Neural progenitor cell (in vitro differentiated cells): Measurements from ENCODE around the gene GUCY1B1.

ENCODE experiments used
- EZH2 ChIP-seq: fragments of 200-600 bp; sonication (generic); IDR thresholded peaks from 2 replicates; pipeline ENCODE4 v1.6.1; 2017; ENCODE audit warnings: antibody characterized with exemption, mild to moderate bottlenecking, moderate library complexity
- EZH2phosphoT487 ChIP-seq: fragments of 200-600 bp; sonication (generic); IDR thresholded peaks from 2 replicates; pipeline ENCODE4 v1.6.1; 2017; ENCODE audit warnings: antibody characterized with exemption
- TF ChIP-seq, protein P1 (sequence below): fragments of 200-600 bp; sonication (generic); IDR thresholded peaks from 2 replicates; pipeline ENCODE4 v1.5.1; 2017; ENCODE audit warnings: antibody characterized with exemption, mild to moderate bottlenecking

DNA sequence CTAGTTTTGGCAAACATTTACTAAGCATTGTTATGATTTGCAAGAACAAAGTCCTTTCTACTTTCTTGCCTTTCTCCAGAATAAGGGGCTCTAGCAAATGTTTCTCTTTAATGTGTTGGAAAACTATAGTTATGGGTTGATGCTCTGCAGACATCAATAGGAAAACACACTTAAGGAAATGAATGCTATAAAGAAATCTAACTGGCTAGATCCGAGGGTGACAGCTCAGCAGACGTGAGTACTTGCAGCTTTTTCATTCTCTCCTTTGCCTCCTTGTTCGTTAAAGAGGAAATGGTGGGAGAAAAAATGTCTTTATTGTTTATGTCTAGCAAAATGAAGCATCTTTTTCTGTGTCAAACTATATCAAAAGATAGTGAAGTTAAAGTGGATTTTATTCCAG lies 6.3 kb downstream of the GUCY1B1 start:
- TF ChIP-seq, protein P1, sequence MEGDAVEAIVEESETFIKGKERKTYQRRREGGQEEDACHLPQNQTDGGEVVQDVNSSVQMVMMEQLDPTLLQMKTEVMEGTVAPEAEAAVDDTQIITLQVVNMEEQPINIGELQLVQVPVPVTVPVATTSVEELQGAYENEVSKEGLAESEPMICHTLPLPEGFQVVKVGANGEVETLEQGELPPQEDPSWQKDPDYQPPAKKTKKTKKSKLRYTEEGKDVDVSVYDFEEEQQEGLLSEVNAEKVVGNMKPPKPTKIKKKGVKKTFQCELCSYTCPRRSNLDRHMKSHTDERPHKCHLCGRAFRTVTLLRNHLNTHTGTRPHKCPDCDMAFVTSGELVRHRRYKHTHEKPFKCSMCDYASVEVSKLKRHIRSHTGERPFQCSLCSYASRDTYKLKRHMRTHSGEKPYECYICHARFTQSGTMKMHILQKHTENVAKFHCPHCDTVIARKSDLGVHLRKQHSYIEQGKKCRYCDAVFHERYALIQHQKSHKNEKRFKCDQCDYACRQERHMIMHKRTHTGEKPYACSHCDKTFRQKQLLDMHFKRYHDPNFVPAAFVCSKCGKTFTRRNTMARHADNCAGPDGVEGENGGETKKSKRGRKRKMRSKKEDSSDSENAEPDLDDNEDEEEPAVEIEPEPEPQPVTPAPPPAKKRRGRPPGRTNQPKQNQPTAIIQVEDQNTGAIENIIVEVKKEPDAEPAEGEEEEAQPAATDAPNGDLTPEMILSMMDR = no peak
- TF ChIP-seq EZH2 (no peak), EZH2phosphoT487 (no peak)
